22Rv1 (cell line): Measurements from ENCODE around the gene MT1X.

Experiments used
- CTCF ChIP-seq: fragments of 450-650 bp; IDR thresholded peaks from 2 replicates; pipeline ENCODE4 v1.5.1; 2017; ENCODE audit warnings: mild to moderate bottlenecking
- ZFX ChIP-seq: fragments of 450-650 bp; IDR thresholded peaks from 2 replicates; pipeline ENCODE4 v1.6.1; 2017; ENCODE audit warnings: antibody characterized with exemption, borderline replicate concordance

- TF ChIP-seq CTCF, result no peak
- TF ChIP-seq ZFX, result no peak
These were observed 17.9 kb downstream of the MT1X start for GRCh38 chr16:56700195-56700594.
